SKM-1 treated with dmso at 0.1 percent for 144 hours (cell line): ENCODE results near the gene APOO.

ENCODE experiments used
- DNase-seq: peaks from one replicate; lab custom pipeline; 2025; ENCODE audit not compliant: unreplicated experiment; lab: John Stamatoyannopoulos, UW

APOO gene

GRCh38 chrX:23820235-23820782, 87.4 kb downstream of the APOO start:
- no peak for DNase-seq

- no peak for DNase-seq
Observed at GRCh38 chrX:23819385-23820234, 88.1 kb downstream of the APOO start.

- DNase-seq = no peak
Observed at GRCh38 chrX:23817979-23818336, 89.8 kb downstream of the APOO start.

GRCh38 chrX:23816179-23816578, 91.6 kb downstream of the APOO start:
- no peak for DNase-seq

- no peak for DNase-seq
Observed at GRCh38 chrX:23815376-23815775, 92.4 kb downstream of the APOO start.

GRCh38 chrX:23813808-23814207, 93.9 kb downstream of the APOO start:
- no peak for DNase-seq

GRCh38 chrX:23811656-23812055, 96.1 kb downstream of the APOO start:
- DNase-seq = no peak

- DNase-seq = peak; percentile 75
Observed at GRCh38 chrX:23811108-23811651, 96.6 kb downstream of the APOO start.

- no peak for DNase-seq
Observed at GRCh38 chrX:23810279-23810678, 97.5 kb downstream of the APOO start.

- DNase-seq = no peak
Observed at GRCh38 chrX:23805389-23805788, 102.3 kb downstream of the APOO start.

GRCh38 chrX:23804578-23804977, 103.2 kb downstream of the APOO start:
- no peak for DNase-seq

- no peak for DNase-seq
Observed at GRCh38 chrX:23803931-23804381, 103.8 kb downstream of the APOO start.

- no peak for DNase-seq
Observed at GRCh38 chrX:23802431-23802830, 105.3 kb downstream of the APOO start.

GRCh38 chrX:23799469-23800065, 108.2 kb downstream of the APOO start:
- DNase-seq = no peak

GRCh38 chrX:23797371-23798128, 110.2 kb downstream of the APOO start:
- no peak for DNase-seq

- no peak for DNase-seq
Observed at GRCh38 chrX:23795221-23795620, 112.5 kb downstream of the APOO start.

- DNase-seq = no peak
Observed at GRCh38 chrX:23792861-23793553, 114.7 kb downstream of the APOO start.

GRCh38 chrX:23790155-23790497, 117.6 kb downstream of the APOO start:
- DNase-seq = no peak

GRCh38 chrX:23789386-23790154, 118.2 kb downstream of the APOO start:
- DNase-seq = no peak

- DNase-seq = no peak
Observed at GRCh38 chrX:23788946-23789345, 118.8 kb downstream of the APOO start.
